Sigmoid colon (tissue), 7 donors: ENCODE results near the gene USH2A. TPM values are rescaled to one million over a fixed set of nuclear protein-coding genes. Genes with fewer than 3 reads are reported as not detected.

Experiments used
- DNase-seq: peaks from one replicate; pipeline ENCODE4 v3.0.0-alpha.2; 2019
- H3K27ac ChIP-seq, 4 donors: fragments of 200-600 bp; sonication (generic); one replicate each; pipeline ENCODE4 v1.5.1; 2016 to 2019; ENCODE audit warnings: mild to moderate bottlenecking in 1 of 4
- H3K27me3 ChIP-seq, 3 donors: fragments of 200-600 bp; sonication (generic); one replicate each; pipeline ENCODE4 v1.5.1; 2019; ENCODE audit warnings: mild to moderate bottlenecking in 1 of 3
- H3K36me3 ChIP-seq, 4 donors: fragments of 200-600 bp; sonication (generic); one replicate each; pipeline ENCODE4 v1.5.1; 2016 to 2019
- H3K4me1 ChIP-seq, 4 donors: fragments of 200-600 bp; sonication (generic); one replicate each; pipeline ENCODE4 v1.5.1; 2017 to 2019
- H3K4me3 ChIP-seq, 4 donors: fragments of 200-600 bp; sonication (generic); one replicate each; pipeline ENCODE4 v1.5.1; 2017 to 2019; ENCODE audit warnings: mild to moderate bottlenecking in 2 of 4, moderate library complexity in 1 of 4
- H3K9me3 ChIP-seq, 4 donors: fragments of 200-600 bp in 3 of 4; sonication (generic) in 3 of 4; one replicate each; pipeline versions ENCODE4 v1.5.1 to v1.6.1; 2013 to 2019
- EP300 ChIP-seq, 4 donors: sonication (generic); formaldehyde crosslinking; IDR thresholded peaks; one replicate each; pipeline ENCODE4 v1.6.1; 2017; ENCODE audit warnings: antibody characterized with exemption in 4 of 4
- POLR2A ChIP-seq, 2 donors: fragments of 450-650 bp; IDR thresholded peaks; one replicate each; pipeline ENCODE4 v1.6.1; 2016; ENCODE audit warnings: antibody characterized with exemption in 2 of 2, mild to moderate bottlenecking in 2 of 2, moderate library complexity in 2 of 2
- POLR2AphosphoS5 ChIP-seq, 4 donors: sonication (generic); formaldehyde crosslinking; IDR thresholded peaks; one replicate each; pipeline ENCODE4 v1.6.1; 2017; ENCODE audit warnings: antibody characterized with exemption in 4 of 4
- WGBS, 2 donors: extraction: QIAGEN DNeasy Blood & Tissue Kit; methylation state at CpG; one replicate each; pipeline ENCODE4 v1.1.7; 2013; 5-methylcytosine and 5-hydroxymethylcytosine counted together
- intact Hi-C: fragments of 100-400 bp; cut with DNase I; formaldehyde crosslinking; loops from one replicate; pipeline ENCODE4 v1.15.1; 2023
- polyA plus RNA-seq, 3 donors: library from polyadenylated mRNA; stranded (reverse); fragments of 200-250 nt; gene quantifications; one replicate each; pipeline ENCODE4 v1.2.3, GENCODE V29; 2013
- total RNA-seq, 4 donors: library from RNA; depleted of rRNA; stranded (reverse); fragments of >200 nt; gene quantifications; one replicate each; pipeline ENCODE4 v1.1.0, GENCODE V29; 2016
- TF ChIP-seq, protein P1 (sequence below), 4 experiments: fragments of 450-650 bp in 3 of 4; fragments of 200-600 bp in 1 of 4; IDR thresholded peaks; one replicate each; pipeline ENCODE4 v1.5.1; 2016 to 2019; ENCODE audit warnings: antibody characterized with exemption in 4 of 4, mild to moderate bottlenecking in 3 of 4, moderate library complexity in 2 of 4
- donor health status: healthy with polysubstance abuse.
- donor health status: Bipolar disorder and iron deficiency.
- donor health status: healthy.

The USH2A gene
- total and polyA plus RNA-seq, 7 donors, result under 0.01 TPM; not detected in 6

DNA sequence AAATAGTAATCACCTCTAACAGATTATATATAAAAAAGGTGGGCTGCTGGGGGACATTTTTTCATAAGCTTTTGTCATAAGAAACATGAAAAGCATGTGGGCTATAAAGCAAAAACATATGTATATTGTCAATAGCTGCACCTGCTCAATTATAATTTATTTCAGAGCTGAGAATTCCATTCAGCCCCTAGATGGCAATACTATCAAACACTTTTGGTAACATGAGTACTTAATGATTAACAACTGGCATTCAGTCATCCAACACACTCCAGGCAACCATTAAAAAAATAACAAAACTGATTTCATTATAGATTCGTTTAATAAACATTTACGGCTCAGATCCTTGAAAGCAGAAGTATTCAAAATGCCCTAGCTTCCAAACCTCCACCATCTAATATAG lies 741.0 kb downstream of the USH2A start:
- Histone ChIP-seq H3K27me3 (no peaks in the 10 kb centered on the region), H3K9me3 (no peaks in the 10 kb centered on the region), H3K4me3 (no peak overlapping the region), H3K27ac (no peak overlapping the region), H3K4me1 (no peaks in the 10 kb centered on the region), H3K36me3 (no peaks in the 10 kb centered on the region)
- TF ChIP-seq, protein P1, sequence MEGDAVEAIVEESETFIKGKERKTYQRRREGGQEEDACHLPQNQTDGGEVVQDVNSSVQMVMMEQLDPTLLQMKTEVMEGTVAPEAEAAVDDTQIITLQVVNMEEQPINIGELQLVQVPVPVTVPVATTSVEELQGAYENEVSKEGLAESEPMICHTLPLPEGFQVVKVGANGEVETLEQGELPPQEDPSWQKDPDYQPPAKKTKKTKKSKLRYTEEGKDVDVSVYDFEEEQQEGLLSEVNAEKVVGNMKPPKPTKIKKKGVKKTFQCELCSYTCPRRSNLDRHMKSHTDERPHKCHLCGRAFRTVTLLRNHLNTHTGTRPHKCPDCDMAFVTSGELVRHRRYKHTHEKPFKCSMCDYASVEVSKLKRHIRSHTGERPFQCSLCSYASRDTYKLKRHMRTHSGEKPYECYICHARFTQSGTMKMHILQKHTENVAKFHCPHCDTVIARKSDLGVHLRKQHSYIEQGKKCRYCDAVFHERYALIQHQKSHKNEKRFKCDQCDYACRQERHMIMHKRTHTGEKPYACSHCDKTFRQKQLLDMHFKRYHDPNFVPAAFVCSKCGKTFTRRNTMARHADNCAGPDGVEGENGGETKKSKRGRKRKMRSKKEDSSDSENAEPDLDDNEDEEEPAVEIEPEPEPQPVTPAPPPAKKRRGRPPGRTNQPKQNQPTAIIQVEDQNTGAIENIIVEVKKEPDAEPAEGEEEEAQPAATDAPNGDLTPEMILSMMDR (IDR thresholded peaks at IDR 0.05), result no peak
- TF ChIP-seq POLR2AphosphoS5 (IDR thresholded peaks at IDR 0.05) (no peak), POLR2A (IDR thresholded peaks at IDR 0.05) (no peak), EP300 (IDR thresholded peaks at IDR 0.05) (no peak)
- no peak for DNase-seq
- intact Hi-C loops, result no loop called here
- 66 to 77% methylated on average over 2 of the region's 2 CpGs for WGBS, 2 donors

DNA sequence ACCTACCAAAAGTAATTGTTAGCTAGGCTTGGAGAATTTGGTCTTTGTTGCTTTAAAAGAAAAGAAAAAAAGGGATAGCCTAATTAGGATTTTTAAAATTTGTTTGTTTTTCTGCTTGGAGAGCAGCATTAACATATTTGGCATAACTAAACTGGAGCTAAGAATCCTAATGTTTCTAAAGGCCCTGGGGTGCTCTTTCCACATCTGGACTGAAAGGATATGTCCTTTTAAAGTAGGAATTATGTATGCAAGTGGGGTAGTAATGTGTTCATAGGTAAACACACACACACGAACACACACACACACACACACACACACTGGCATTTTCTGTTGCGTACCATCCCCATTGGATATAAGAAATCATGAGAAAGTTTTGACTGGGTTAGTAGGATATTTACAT lies 742.2 kb downstream of the USH2A start:
- H3K27me3 ChIP-seq, result no peaks in the 10 kb centered on the region
- intact Hi-C loops, result no loop called here
- WGBS, 2 donors, result 58 to 77% methylated on average over 2 of the region's 2 CpGs
- H3K4me1 ChIP-seq, result no peaks in the 10 kb centered on the region
- H3K27ac ChIP-seq, result no peak overlapping the region
- no peak overlapping the region for H3K4me3 ChIP-seq
- H3K9me3 ChIP-seq, result no peaks in the 10 kb centered on the region
- no peaks in the 10 kb centered on the region for H3K36me3 ChIP-seq
- TF ChIP-seq EP300 (IDR thresholded peaks at IDR 0.05), result no peak
- TF ChIP-seq POLR2A (IDR thresholded peaks at IDR 0.05), result no peak
- TF ChIP-seq POLR2AphosphoS5 (IDR thresholded peaks at IDR 0.05), result no peak
- TF ChIP-seq, protein P1 (IDR thresholded peaks at IDR 0.05), result no peak
- DNase-seq, result no peak

DNA sequence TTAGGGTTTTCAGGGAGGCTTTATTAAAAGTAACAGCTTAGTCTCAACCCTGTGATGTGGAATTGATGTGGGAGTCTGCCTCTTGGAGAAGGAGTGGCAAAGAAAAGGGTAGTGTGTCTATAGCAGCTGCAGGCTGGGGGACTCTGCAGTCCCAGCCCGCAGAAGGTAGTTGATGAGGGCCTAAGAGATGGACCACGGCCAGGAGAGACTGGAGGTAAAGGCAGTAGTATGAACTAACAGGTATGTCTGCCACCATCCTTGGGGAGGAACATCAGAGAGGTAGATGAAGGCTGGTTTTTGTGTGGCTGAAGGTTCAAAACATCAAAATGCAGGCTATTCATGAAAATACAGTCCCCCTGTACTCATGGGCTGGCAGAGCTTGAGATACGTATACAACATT lies 744.0 kb downstream of the USH2A start:
- H3K27me3 ChIP-seq, result no peaks in the 10 kb centered on the region
- no peak for DNase-seq
- H3K4me1 ChIP-seq, result no peaks in the 10 kb centered on the region
- no peaks in the 10 kb centered on the region for H3K36me3 ChIP-seq
- H3K9me3 ChIP-seq, result no peaks in the 10 kb centered on the region
- H3K4me3 ChIP-seq, result no peak overlapping the region
- 81 to 90% methylated on average over 3 of the region's 3 CpGs for WGBS, 2 donors
- intact Hi-C loops, result no loop called here
- no peak overlapping the region for H3K27ac ChIP-seq
- TF ChIP-seq POLR2AphosphoS5 (IDR thresholded peaks at IDR 0.05), result no peak
- TF ChIP-seq, protein P1 (IDR thresholded peaks at IDR 0.05), result no peak
- TF ChIP-seq POLR2A (IDR thresholded peaks at IDR 0.05), result no peak

DNA sequence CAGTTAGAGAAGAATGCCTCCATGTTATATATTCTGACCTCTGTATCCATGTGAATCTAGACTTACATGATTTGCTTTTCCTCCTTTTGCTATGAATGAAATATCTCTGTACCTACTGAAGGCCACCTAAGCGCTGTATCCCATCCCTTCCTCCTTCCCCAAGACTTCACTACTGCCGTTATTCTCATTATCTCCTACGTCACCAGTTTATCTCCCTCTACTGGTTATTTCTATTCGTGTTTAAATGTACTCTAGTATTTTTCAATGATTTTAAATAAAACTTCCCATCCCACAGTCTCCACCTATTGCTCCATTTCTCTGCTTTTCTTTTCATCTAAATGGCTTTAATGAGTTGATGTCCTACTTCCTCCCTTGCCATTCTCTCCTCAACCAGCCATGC lies 746.1 kb downstream of the USH2A start:
- H3K27me3 ChIP-seq, result no peaks in the 10 kb centered on the region
- no peak for DNase-seq
- H3K36me3 ChIP-seq, result no peaks in the 10 kb centered on the region
- TF ChIP-seq, protein P1 (IDR thresholded peaks at IDR 0.05), result no peak
- TF ChIP-seq POLR2AphosphoS5 (IDR thresholded peaks at IDR 0.05) (no peak), EP300 (IDR thresholded peaks at IDR 0.05) (no peak), POLR2A (IDR thresholded peaks at IDR 0.05) (no peak)
- H3K9me3 ChIP-seq, result no peaks in the 10 kb centered on the region
- H3K27ac ChIP-seq, result no peak overlapping the region
- WGBS, 2 donors, result 70 to 83% methylated on average over 4 of the region's 4 CpGs
- no peak overlapping the region for H3K4me3 ChIP-seq
- intact Hi-C loops, result no loop called here
- H3K4me1 ChIP-seq, result no peaks in the 10 kb centered on the region

DNA sequence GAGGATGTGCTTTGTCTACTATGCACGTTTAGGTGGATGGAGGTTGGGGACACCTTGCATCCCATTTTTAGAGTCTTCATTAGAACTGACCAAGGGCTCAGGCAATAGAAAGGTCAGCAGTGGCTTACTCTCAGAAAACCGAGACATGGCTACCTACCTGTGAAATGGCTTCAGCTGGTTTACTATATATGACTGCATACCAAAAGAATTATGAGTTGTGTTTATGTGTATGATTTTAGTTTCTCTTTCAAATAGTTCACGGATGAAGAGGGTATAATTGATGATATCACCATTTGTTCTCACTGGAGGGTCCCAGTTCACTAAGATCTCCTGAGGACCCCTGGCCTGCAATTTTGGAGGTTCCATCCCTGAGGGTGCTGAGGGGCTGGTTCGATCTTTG lies 749.3 kb downstream of the USH2A start:
- Histone ChIP-seq H3K36me3 (no peaks in the 10 kb centered on the region), H3K9me3 (no peaks in the 10 kb centered on the region), H3K4me1 (no peaks in the 10 kb centered on the region), H3K27me3 (no peaks in the 10 kb centered on the region), H3K27ac (no peak overlapping the region), H3K4me3 (no peak overlapping the region)
- intact Hi-C loops, result no loop called here
- TF ChIP-seq EP300 (IDR thresholded peaks at IDR 0.05) (no peak), POLR2A (IDR thresholded peaks at IDR 0.05) (no peak), POLR2AphosphoS5 (IDR thresholded peaks at IDR 0.05) (no peak)
- TF ChIP-seq, protein P1 (IDR thresholded peaks at IDR 0.05), result no peak
- 82 to 85% methylated on average over 4 of the region's 4 CpGs for WGBS, 2 donors
- no peak for DNase-seq
